Activated CD4-positive, alpha-beta T cell treated with anti-CD3 and anti-CD28 coated beads, Interleukin-2, amount 10 ng/mL, durations not matched to agents 7 days and 5 days (primary cell): Measurements from ENCODE around the gene LTBP1. TPM values are rescaled to one million over a fixed set of nuclear protein-coding genes. Genes with fewer than 3 reads are reported as not detected.

ENCODE experiments used
- CTCF ChIA-PET: fragments of 350-600 bp; sonication (Branson Sonifier 250); formaldehyde crosslinking; loops from one replicate; lab custom pipeline; 2021; ENCODE audit warnings: antibody characterized with exemption; lab: Charles Lee
- POLR2A ChIA-PET: fragments of 350-600 bp; sonication (Branson Sonifier 250); formaldehyde crosslinking; loops from one replicate; lab custom pipeline; 2021; ENCODE audit warnings: antibody characterized with exemption; lab: Charles Lee
- DNase-seq: peaks from one replicate; pipeline ENCODE4 v3.0.0-alpha.2; 2020
- H3K27ac Mint-ChIP-seq: one replicate; pipeline ENCODE4 v1.8.0; 2021; ENCODE audit warnings: mild to moderate bottlenecking, moderate library complexity, mixed read lengths
- H3K27me3 Mint-ChIP-seq: one replicate; pipeline ENCODE4 v1.8.0; 2021; ENCODE audit warnings: mixed read lengths
- H3K36me3 Mint-ChIP-seq: one replicate; pipeline ENCODE4 v1.8.0; 2021; ENCODE audit warnings: low read depth, mixed read lengths
- H3K4me1 Mint-ChIP-seq: one replicate; pipeline ENCODE4 v1.8.0; 2021; ENCODE audit warnings: mixed read lengths
- H3K4me3 Mint-ChIP-seq: one replicate; pipeline ENCODE4 v1.8.0; 2021; ENCODE audit warnings: mild to moderate bottlenecking, moderate library complexity, mixed read lengths
- H3K9me3 Mint-ChIP-seq: one replicate; pipeline ENCODE4 v1.8.0; 2021; ENCODE audit warnings: mixed read lengths
- total RNA-seq, 2 experiments: library from RNA; stranded (reverse); gene quantifications; one replicate each; pipeline ENCODE4 v1.2.3, GENCODE V29; 2021

The LTBP1 gene
- total RNA-seq, 2 experiments from 2014 or later = 0.17 to 0.27 TPM

DNA sequence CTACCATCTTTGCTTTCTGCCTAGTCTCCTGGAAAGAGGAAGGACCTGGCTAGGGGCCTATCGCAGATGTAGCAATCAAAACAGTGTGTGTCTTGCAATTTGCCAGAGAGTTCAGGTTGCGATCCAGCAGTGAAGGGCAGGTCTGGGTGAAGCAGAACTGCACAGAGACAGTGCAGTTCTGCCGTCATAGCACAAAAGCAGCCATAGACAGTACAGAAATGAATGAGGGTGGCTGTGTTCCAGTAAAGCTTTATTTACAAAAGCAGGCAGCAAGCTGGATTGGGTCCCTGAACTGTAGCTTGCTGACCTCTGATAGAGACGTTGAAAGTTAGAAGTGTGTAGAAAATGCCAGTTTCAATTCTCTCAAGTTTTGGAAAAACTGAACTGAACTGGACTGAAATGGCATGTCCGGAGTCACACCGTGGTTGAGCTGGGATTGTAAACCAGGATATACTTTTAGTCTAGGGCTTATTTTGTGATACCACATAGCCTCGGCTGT lies 186.8 kb downstream of the LTBP1 start:
- Mint-ChIP-seq H3K27ac (no peak overlapping the region), H3K4me3 (no peak overlapping the region), H3K9me3 (no peaks in the 10 kb centered on the region), H3K36me3 (no peaks in the 10 kb centered on the region), H3K27me3 (peaks cover 16% of the 10 kb centered on the region), H3K4me1 (peaks cover 3% of the 10 kb centered on the region)
- ChIA-PET CTCF (interaction anchor here (0.7 kb wide), 1 partner anchor 9 kb away, joined by 3 read pairs; no protein-coding TSS in a partner anchor), POLR2A (no interaction called here)
- no peak for DNase-seq

DNA sequence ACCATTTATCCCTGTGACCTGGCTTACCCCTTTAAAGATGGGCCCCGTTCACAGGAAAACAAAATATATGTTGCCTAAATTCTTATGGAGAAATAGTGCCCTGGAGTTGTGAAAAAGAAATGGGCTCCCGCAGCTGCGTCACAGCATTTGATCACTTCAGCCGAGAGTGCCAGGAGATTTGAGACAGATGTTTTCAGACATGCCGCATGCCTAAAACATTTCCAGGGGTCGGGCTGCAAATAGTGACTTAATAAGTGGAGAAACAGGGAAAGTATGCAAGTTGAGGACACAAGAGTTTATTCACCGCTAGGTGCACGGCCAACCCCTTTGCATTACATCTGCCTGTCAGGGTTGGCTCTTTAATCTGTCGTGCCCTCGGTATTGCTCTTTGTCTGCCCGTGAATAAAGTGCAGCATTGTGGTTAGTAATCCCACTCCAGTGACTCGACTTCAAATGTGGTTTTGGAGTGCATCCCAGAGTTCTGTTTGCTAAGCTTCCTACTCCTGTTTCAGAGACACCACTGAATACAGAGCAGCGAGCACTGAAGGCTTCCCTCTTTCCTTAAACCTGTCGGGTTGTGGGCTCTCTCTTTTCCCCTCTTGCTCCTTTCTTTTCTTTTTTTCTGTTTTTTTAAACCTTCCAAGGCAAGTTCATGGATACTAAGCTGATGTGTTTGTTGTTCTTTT lies 187.5 kb downstream of the LTBP1 start:
- Mint-ChIP-seq H3K4me1 (peaks cover 3% of the 10 kb centered on the region), H3K27me3 (peaks cover 15% of the 10 kb centered on the region), H3K9me3 (no peaks in the 10 kb centered on the region), H3K36me3 (no peaks in the 10 kb centered on the region), H3K27ac (no peak overlapping the region), H3K4me3 (no peak overlapping the region)
- DNase-seq = no peak
- ChIA-PET POLR2A (no interaction called here), CTCF (interaction anchor here (0.7 kb wide), 1 partner anchor 10 kb away, joined by 3 read pairs; no protein-coding TSS in a partner anchor)

- Mint-ChIP-seq H3K27me3 (peaks cover 13% of the 10 kb centered on the region), H3K4me1 (peaks cover 3% of the 10 kb centered on the region), H3K27ac (no peak overlapping the region), H3K4me3 (no peak overlapping the region), H3K9me3 (no peaks in the 10 kb centered on the region), H3K36me3 (no peaks in the 10 kb centered on the region)
- ChIA-PET CTCF (no interaction called here), POLR2A (no interaction called here)
- DNase-seq = no peak
These were observed 188.2 kb downstream of the LTBP1 start for GRCh38 chr2:33134791-33135560.

DNA sequence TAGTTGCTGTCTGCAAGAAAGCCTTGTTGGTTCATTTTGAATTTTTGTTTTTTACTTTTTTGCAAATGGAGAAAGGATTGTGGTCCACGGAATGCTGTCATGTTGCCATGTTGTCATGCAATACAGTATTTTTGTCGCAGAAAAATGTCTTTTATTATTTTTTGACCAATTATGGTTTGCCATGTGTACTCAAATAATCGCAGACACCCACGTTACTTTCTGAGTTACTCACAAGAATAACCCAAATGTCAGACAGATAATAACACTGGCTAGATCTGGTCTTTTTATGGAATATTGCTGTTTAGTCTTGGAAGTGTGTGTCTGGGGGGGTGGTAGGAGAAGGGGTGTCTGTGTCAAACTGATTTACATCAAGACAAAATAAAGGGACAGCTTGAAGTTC lies 188.9 kb downstream of the LTBP1 start:
- peaks cover 13% of the 10 kb centered on the region for H3K27me3 Mint-ChIP-seq
- no peaks in the 10 kb centered on the region for H3K9me3 Mint-ChIP-seq
- ChIA-PET CTCF (no interaction called here), POLR2A (no interaction called here)
- no peaks in the 10 kb centered on the region for H3K36me3 Mint-ChIP-seq
- H3K27ac Mint-ChIP-seq = no peak overlapping the region
- no peak for DNase-seq
- H3K4me1 Mint-ChIP-seq = peaks cover 3% of the 10 kb centered on the region
- no peak overlapping the region for H3K4me3 Mint-ChIP-seq

DNA sequence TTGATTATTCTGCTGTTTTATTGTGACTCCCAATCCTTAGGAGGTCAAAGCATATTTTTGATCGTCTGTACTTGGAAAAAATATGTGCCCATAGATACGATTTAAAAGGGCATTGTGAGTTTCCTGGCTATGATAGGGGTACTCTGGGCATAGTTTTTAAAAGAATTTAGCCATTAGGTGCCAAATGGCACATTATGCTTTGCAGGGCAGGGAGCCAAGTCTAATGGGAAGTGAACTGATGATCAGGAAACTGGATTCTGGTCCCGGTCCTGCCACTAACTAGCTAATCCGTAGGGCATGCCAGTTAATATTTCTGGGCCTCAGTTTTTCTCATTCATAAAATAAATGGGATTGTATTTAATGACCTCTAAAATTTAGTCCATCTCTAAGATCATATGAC lies 189.3 kb downstream of the LTBP1 start:
- Mint-ChIP-seq H3K4me1 (peaks cover 3% of the 10 kb centered on the region), H3K9me3 (no peaks in the 10 kb centered on the region), H3K36me3 (no peaks in the 10 kb centered on the region), H3K27me3 (peaks cover 11% of the 10 kb centered on the region), H3K27ac (no peak overlapping the region), H3K4me3 (no peak overlapping the region)
- CTCF ChIA-PET = no interaction called here
- no peak for DNase-seq
- POLR2A ChIA-PET = no interaction called here

DNA sequence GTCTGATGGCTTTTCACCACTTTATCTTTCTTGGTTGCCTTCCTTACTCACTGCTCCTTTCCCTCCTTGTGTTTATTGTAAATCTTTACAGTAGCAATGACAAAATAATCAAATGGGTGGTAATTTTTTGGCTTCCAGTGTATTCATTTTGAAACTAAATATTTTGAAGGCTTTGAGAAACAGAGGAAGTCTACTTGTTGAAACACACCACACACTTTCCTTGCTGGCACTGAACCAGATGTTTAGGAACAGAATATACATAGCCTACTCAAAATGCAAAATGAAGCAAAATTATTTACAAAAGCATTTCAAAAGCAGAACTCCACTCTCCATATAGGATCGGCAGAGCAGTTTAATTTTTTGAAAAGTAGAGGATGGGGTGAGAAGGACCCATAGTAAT lies 189.8 kb downstream of the LTBP1 start:
- Mint-ChIP-seq H3K27me3 (peaks cover 11% of the 10 kb centered on the region), H3K4me1 (peaks cover 3% of the 10 kb centered on the region), H3K27ac (no peak overlapping the region), H3K36me3 (no peaks in the 10 kb centered on the region), H3K4me3 (no peak overlapping the region), H3K9me3 (no peaks in the 10 kb centered on the region)
- ChIA-PET POLR2A (no interaction called here), CTCF (no interaction called here)
- DNase-seq = no peak

DNA sequence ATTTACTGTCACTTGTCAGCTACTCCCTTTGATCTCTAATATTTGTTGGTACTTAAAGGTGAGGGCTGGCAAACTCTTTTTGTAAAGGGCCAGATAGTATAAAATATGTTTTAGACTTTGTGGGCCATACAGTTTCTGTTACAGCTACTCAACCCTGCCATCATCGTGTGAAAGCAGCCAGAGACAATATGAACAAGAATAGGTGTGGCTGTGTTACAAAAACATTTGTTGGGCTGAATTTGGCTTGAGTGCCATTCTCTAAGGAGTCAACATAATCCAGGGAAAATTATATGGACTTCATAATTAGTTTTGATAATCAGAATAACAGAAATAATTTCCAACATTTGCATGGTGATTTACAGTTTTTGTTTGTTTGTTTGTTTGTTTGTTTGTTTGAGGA lies 190.6 kb downstream of the LTBP1 start:
- H3K27me3 Mint-ChIP-seq = peaks cover 11% of the 10 kb centered on the region
- CTCF ChIA-PET = no interaction called here
- H3K27ac Mint-ChIP-seq = no peak overlapping the region
- no peaks in the 10 kb centered on the region for H3K36me3 Mint-ChIP-seq
- H3K4me1 Mint-ChIP-seq = peaks cover 3% of the 10 kb centered on the region
- POLR2A ChIA-PET = no interaction called here
- no peak for DNase-seq
- H3K4me3 Mint-ChIP-seq = no peak overlapping the region
- H3K9me3 Mint-ChIP-seq = no peaks in the 10 kb centered on the region

GRCh38 chr2:33139949-33140348 lies 193.2 kb downstream of the LTBP1 start:
- Mint-ChIP-seq H3K9me3 (no peaks in the 10 kb centered on the region), H3K27ac (no peak overlapping the region), H3K4me3 (no peak overlapping the region), H3K27me3 (peaks cover 4% of the 10 kb centered on the region), H3K36me3 (no peaks in the 10 kb centered on the region), H3K4me1 (peaks cover 3% of the 10 kb centered on the region)
- ChIA-PET CTCF (no interaction called here), POLR2A (no interaction called here)
- DNase-seq = no peak

- Mint-ChIP-seq H3K27me3 (peaks cover 2% of the 10 kb centered on the region), H3K9me3 (no peaks in the 10 kb centered on the region), H3K4me3 (no peak overlapping the region), H3K4me1 (peaks cover 3% of the 10 kb centered on the region), H3K36me3 (no peaks in the 10 kb centered on the region), H3K27ac (no peak overlapping the region)
- POLR2A ChIA-PET = no interaction called here
- DNase-seq = no peak
- CTCF ChIA-PET = no interaction called here
These were observed 194.7 kb downstream of the LTBP1 start for GRCh38 chr2:33141476-33141875.

DNA sequence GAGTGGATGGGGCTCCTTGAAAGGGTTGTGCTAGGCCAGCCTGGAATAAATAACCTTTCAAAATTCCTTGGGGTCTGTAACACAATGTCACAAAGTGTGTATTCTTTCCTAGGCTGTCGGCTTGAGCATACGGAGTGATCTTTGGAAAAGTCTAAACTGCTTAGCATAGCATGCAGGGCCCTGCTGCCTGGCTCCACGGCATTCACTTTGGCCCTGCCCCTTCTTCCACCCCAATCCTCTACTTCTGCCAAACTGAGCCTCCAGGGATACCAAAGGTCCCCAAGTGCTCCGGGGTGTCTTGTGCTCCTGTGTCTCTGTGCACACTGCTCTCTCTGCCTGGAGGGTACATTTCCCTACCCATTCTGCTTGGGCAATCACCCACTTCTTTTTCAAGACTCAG lies 196.1 kb downstream of the LTBP1 start:
- POLR2A ChIA-PET = no interaction called here

GRCh38 chr2:33144243-33144642 lies 197.5 kb downstream of the LTBP1 start:
- Mint-ChIP-seq H3K27ac (no peak overlapping the region), H3K4me3 (no peak overlapping the region), H3K9me3 (no peaks in the 10 kb centered on the region), H3K27me3 (peaks cover 3% of the 10 kb centered on the region), H3K36me3 (no peaks in the 10 kb centered on the region), H3K4me1 (no peaks in the 10 kb centered on the region)
- DNase-seq = no peak
- CTCF ChIA-PET = interaction anchor here (1.4 kb wide), 1 partner anchor 18 kb away, joined by 3 read pairs; no protein-coding TSS in a partner anchor
- POLR2A ChIA-PET = no interaction called here

More for the DNA sequence above, 196.1 kb downstream of the LTBP1 start:
- H3K36me3 Mint-ChIP-seq = no peaks in the 10 kb centered on the region
- peaks cover 3% of the 10 kb centered on the region for H3K27me3 Mint-ChIP-seq
- no peaks in the 10 kb centered on the region for H3K9me3 Mint-ChIP-seq
- CTCF ChIA-PET = no interaction called here
- no peak overlapping the region for H3K27ac Mint-ChIP-seq
- DNase-seq = no peak
- no peak overlapping the region for H3K4me3 Mint-ChIP-seq
- no peaks in the 10 kb centered on the region for H3K4me1 Mint-ChIP-seq

- Mint-ChIP-seq H3K27me3 (peaks cover 3% of the 10 kb centered on the region), H3K4me3 (no peak overlapping the region), H3K9me3 (no peaks in the 10 kb centered on the region), H3K36me3 (no peaks in the 10 kb centered on the region), H3K27ac (no peak overlapping the region), H3K4me1 (no peaks in the 10 kb centered on the region)
- POLR2A ChIA-PET = no interaction called here
- CTCF ChIA-PET = no interaction called here
- DNase-seq = no peak
These were observed 198.7 kb downstream of the LTBP1 start for GRCh38 chr2:33145459-33145858.

DNA sequence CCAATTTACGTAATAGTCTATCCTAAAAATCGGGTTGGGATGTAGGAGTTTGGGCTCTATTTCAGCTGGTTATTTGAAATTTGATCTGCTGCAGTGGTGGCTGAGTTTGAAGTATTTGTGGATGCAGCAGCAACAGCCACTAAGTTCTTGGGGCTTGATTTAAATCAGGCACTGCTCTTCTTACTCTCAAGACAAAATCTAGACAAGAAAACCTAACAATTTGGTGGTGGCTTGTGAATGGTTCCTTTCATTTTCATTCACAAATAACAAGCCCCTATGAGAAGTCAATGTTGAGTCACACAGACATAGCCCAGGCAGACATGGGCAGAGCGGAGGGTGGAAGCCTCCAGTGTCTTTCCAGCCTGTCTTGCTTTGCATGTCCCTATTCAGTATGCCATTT lies 199.3 kb downstream of the LTBP1 start:
- Mint-ChIP-seq H3K9me3 (no peaks in the 10 kb centered on the region), H3K4me3 (no peak overlapping the region), H3K36me3 (no peaks in the 10 kb centered on the region), H3K27ac (no peak overlapping the region), H3K4me1 (no peaks in the 10 kb centered on the region), H3K27me3 (peaks cover 3% of the 10 kb centered on the region)
- DNase-seq = no peak
- CTCF ChIA-PET = no interaction called here
- POLR2A ChIA-PET = no interaction called here
